Spinal cord (tissue), 10 donors: Measurements from ENCODE around the gene CDYL. TPM values are rescaled to one million over a fixed set of nuclear protein-coding genes. Genes with fewer than 3 reads are reported as not detected.

ENCODE experiments used
- DNase-seq, 6 donors: peaks; one replicate each; pipeline versions ENCODE4 v3.0.0 to v3.0.0-alpha.2; 2013 to 2015; ENCODE audit warnings: low spot score in 6 of 6, low read depth in 4 of 6
- H3K27ac ChIP-seq: one replicate; pipeline ENCODE4 v1.5.1; 2013; ENCODE audit warnings: low read depth, low read length, control low read depth
- H3K27me3 ChIP-seq: one replicate; pipeline ENCODE4 v1.6.1; 2013; ENCODE audit warnings: low read length; ENCODE audit not compliant: control insufficient read depth, insufficient read depth
- H3K36me3 ChIP-seq: one replicate; pipeline ENCODE4 v1.6.1; 2013; ENCODE audit warnings: low read length; ENCODE audit not compliant: control insufficient read depth, insufficient read depth
- H3K4me1 ChIP-seq: one replicate; pipeline ENCODE4 v1.6.1; 2013; ENCODE audit warnings: low read length; ENCODE audit not compliant: control insufficient read depth, insufficient read depth
- H3K4me3 ChIP-seq: one replicate; pipeline ENCODE4 v1.5.1; 2013; ENCODE audit warnings: low read depth, low read length, control low read depth
- H3K9me3 ChIP-seq: one replicate; pipeline ENCODE4 v1.6.1; 2013; ENCODE audit warnings: low read length; ENCODE audit not compliant: control insufficient read depth, insufficient read depth
- WGBS: methylation state at CpG from one replicate; pipeline ENCODE4 v1.1.5; 2013; ENCODE audit warnings: missing lambda C conversion rate; ENCODE audit not compliant: insufficient coverage; 5-methylcytosine and 5-hydroxymethylcytosine counted together
- polyA plus RNA-seq, 2 donors: library from polyadenylated mRNA; unstranded; fragments of 120-200 nt; gene quantifications; one replicate each; pipeline ENCODE4 v1.2.1, GENCODE V29; 2013; ENCODE audit not compliant: insufficient read length in 2 of 2
- total RNA-seq, 2 donors: library from RNA; depleted of rRNA in 1 of 2; stranded (reverse); fragments of 120-200 nt in 1 of 2; fragments of >200 nt in 1 of 2; gene quantifications; one replicate each; pipeline versions ENCODE4 v1.2.3 to v1.2.4, GENCODE V29; 2013 to 2014
- donor health status: healthy.

The CDYL gene
- total and polyA plus RNA-seq, 4 donors, result 15.4 to 51.7 (median 28.9) TPM

DNA sequence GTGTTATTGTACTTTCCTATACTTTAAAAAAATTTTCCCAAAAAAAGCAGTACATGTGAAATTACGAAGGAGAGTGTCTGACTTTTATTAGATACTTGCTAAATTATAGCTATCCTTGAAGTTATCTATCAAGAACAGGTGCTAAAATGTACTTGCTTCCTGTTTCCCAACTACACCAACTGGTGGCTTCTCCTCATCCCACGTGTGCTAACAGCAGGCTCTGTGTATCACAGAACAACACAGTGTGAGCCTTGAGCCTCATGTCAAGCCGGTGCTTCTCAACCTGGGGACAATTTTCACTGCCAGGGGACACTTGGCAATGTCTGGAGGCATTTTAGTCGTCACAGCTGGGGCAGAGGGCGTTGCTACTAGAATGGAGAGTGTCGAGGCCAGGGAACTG is 36.2 kb upstream of the CDYL start:
- H3K27me3 ChIP-seq, result no peaks in the 10 kb centered on the region
- no peaks in the 10 kb centered on the region for H3K36me3 ChIP-seq
- WGBS, result 76% methylated on average over 5 of the region's 6 CpGs
- H3K27ac ChIP-seq, result no peak overlapping the region
- DNase-seq, result no peak
- H3K4me3 ChIP-seq, result no peak overlapping the region
- no peaks in the 10 kb centered on the region for H3K4me1 ChIP-seq
- no peaks in the 10 kb centered on the region for H3K9me3 ChIP-seq

DNA sequence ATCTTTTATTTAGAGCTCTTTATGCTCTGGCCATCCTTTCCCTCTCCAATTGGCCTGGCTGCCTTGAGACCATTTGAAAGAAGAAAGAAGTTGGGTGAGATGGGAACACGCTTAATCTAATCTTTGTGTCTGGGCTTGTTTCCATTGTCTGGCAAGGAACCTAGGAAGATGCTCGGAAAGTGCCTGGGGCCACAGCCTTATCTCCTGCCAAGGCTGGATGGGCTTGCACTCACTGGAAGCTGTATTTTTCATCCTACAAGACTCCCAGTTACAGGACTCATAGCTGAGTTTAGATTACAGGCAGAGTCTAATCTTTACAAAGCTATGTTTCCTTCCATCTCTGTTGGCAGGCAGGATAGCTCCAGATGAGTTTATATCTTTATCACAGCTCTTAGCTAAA is 33.1 kb upstream of the CDYL start:
- Histone ChIP-seq H3K27me3 (no peaks in the 10 kb centered on the region), H3K9me3 (no peaks in the 10 kb centered on the region)
- peak in 1 of 6 donors; percentile 34 for DNase-seq

DNA sequence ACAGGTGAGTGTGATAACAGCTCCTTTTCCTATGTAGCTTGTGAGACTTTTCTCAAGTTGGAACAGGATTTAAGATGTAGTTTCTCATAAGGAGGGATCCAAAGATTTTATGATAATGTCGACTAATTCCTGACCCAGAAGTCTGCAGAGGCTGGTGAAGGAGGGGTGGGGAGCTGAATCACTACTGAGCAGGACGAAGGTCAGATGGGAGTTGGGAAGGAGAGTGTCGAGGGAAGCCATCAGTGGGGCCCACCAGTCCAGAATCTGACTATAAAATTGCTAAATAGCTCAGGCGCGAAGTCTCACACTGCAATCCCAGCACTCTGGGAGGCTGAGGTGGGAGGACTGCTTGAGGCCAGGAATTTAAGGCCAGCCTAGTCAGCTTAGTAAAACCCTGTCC is 32.3 kb upstream of the CDYL start:
- Histone ChIP-seq H3K36me3 (no peaks in the 10 kb centered on the region), H3K4me1 (no peaks in the 10 kb centered on the region), H3K27ac (no peak overlapping the region), H3K9me3 (no peaks in the 10 kb centered on the region), H3K4me3 (no peak overlapping the region), H3K27me3 (no peaks in the 10 kb centered on the region)
- WGBS, result 94% methylated on average over 5 of the region's 5 CpGs
- no peak for DNase-seq

More for the DNA sequence above, 33.1 kb upstream of the CDYL start:
- no peak overlapping the region for H3K27ac ChIP-seq
- no peaks in the 10 kb centered on the region for H3K4me1 ChIP-seq
- H3K36me3 ChIP-seq, result no peaks in the 10 kb centered on the region
- 86% methylated on average over 1 of the region's 2 CpGs for WGBS
- no peak overlapping the region for H3K4me3 ChIP-seq

DNA sequence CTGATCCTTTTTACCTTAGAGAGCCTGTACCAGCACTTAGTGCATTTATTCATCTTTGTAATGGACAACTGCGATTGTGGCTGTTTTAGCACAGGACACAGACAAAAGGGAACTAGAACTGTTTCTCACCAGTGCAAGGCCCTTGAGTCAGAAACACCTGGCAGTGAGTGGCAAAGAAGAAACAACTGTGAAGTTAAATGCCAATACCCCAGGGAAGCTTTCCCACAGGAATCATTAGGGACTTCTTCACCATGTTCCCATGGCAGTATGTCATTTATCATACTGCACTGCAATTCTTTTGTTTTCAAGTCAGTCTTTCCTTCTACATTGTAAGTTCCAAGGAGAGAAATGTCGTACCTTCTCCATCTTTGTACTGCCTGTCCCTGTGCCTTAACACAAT is 28.6 kb upstream of the CDYL start:
- Histone ChIP-seq H3K27ac (no peak overlapping the region), H3K9me3 (no peaks in the 10 kb centered on the region), H3K27me3 (no peaks in the 10 kb centered on the region), H3K36me3 (no peaks in the 10 kb centered on the region), H3K4me1 (peaks cover 4% of the 10 kb centered on the region), H3K4me3 (no peak overlapping the region)
- 60% methylated on average over 2 of the region's 2 CpGs for WGBS
- peak in 1 of 6 donors; percentile 22 for DNase-seq

DNA sequence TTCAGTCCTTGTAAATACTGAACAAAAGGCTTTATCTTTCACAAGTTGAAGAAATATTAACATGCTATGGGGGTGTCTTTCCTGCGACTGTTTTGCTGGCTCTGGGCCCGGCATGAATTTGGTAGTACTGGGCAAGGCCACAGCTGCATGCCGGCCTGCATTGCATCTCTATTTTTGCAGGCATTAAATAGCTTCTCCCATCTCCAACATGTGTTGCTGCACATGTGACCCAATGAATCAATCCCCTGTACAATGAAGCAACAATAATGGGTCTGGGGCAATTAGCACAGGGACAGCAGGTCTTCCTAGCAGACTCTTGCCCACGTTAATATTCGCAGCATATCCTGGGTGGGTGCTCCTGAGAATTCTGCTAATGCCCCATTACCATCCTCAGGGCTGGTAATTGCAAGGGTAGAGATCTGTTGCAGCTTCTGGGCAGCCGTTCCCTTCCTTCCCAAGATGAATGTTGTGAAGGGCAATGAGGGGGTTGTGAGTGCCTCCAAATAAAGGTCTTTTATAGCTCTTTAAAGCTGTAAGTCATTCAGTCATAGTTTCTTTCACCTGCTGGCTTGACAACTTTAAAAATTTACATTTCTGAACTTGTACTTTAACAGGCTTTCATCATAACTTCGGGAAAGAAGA is 24.3 kb upstream of the CDYL start:
- Histone ChIP-seq H3K9me3 (no peaks in the 10 kb centered on the region), H3K36me3 (no peaks in the 10 kb centered on the region), H3K27ac (no peak overlapping the region), H3K4me1 (peaks cover 4% of the 10 kb centered on the region), H3K4me3 (no peak overlapping the region), H3K27me3 (no peaks in the 10 kb centered on the region)
- 21% methylated on average over 3 of the region's 7 CpGs for WGBS
- peak in 2 of 6 donors; percentile 30 to 58 for DNase-seq

DNA sequence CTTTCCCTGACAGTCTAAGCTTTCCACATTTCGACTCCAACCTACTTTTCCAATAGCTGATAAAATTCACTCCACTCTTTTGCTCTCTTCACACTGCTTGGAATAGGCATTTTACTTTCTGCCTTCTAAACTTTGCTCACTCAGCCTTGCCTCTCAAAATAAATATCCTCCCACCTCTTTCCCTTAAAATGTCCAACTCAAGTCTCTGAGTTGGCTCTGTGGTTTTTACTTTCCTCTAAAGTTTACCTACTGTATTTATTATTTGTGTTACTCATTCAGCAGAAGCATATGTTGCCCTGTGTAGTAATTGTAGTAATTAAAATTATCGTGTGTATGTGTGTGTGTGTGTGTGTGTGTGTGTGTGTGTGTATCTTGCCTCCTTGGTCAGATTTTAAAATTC is 20.0 kb upstream of the CDYL start:
- Histone ChIP-seq H3K4me1 (peaks cover 4% of the 10 kb centered on the region), H3K27me3 (no peaks in the 10 kb centered on the region), H3K36me3 (no peaks in the 10 kb centered on the region), H3K4me3 (no peak overlapping the region), H3K9me3 (no peaks in the 10 kb centered on the region), H3K27ac (no peak overlapping the region)
- 100% methylated on average over 1 of the region's 2 CpGs for WGBS
- DNase-seq, result no peak

DNA sequence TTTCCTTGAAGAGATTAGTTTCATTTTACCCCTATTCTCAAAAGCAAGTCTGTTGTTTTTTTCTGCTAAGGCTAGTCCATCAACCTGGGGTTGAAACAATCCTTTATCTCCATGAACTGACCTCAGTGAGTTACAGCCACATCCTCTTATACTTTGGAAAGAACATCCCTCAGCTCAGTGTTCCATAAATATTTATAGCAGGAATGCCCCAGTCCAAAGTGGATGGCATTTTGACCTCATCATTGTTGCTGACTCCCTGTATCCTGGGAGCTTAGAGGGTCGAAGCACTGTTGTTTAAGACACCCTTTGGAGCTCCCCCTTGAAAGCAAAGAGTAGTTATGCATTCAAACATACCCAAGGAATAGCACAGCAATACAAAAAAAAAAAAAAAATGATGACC is 16.2 kb upstream of the CDYL start:
- Histone ChIP-seq H3K4me3 (no peak overlapping the region), H3K27me3 (no peaks in the 10 kb centered on the region), H3K9me3 (no peaks in the 10 kb centered on the region), H3K27ac (no peak overlapping the region), H3K36me3 (no peaks in the 10 kb centered on the region), H3K4me1 (no peaks in the 10 kb centered on the region)
- DNase-seq, result no peak
- WGBS, result no CpG with 5 or more reads among the region's 1 CpG

DNA sequence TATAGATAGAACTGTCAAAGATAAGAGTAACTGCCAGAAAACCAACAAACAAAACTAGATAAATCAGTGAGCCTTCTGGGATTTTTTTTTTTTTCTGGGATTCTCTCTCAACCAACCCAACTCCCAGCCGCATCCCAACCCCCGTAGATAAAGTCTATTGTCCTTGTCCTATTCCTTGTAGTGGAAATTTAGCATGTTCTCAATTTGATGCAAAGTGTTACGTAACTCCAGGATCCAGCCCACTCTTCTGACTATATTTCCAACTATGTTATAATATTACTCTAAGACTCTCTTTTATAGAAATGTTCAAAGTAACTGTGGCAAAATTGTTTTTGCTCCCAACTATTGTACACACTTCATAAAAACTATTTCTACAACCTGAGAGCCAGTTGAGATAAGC is 15.4 kb upstream of the CDYL start:
- no CpG with 5 or more reads among the region's 3 CpGs for WGBS
- Histone ChIP-seq H3K36me3 (no peaks in the 10 kb centered on the region), H3K27ac (no peak overlapping the region), H3K4me3 (no peak overlapping the region), H3K9me3 (no peaks in the 10 kb centered on the region), H3K27me3 (no peaks in the 10 kb centered on the region), H3K4me1 (no peaks in the 10 kb centered on the region)
- no peak for DNase-seq

DNA sequence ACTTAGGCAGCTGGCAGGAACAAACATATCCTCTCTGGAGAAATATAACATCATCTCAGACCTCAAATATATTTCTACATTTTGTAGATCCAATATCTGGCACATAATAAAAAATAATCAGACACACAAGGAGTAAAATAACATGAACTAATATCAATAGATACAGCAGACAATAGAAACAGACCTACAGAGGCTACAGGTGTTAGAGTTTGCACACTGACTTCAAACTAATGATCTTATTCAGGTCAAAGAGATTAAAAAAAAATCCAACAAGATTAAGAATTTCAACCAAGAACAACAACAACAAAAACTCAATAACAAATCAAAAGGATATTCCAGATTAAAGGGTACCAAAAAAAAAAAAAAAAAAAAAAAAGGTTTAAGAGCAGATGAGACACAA is 13.9 kb upstream of the CDYL start:
- Histone ChIP-seq H3K36me3 (no peaks in the 10 kb centered on the region), H3K27ac (no peak overlapping the region), H3K9me3 (no peaks in the 10 kb centered on the region), H3K4me1 (no peaks in the 10 kb centered on the region), H3K4me3 (no peak overlapping the region), H3K27me3 (no peaks in the 10 kb centered on the region)
- DNase-seq, result no peak

DNA sequence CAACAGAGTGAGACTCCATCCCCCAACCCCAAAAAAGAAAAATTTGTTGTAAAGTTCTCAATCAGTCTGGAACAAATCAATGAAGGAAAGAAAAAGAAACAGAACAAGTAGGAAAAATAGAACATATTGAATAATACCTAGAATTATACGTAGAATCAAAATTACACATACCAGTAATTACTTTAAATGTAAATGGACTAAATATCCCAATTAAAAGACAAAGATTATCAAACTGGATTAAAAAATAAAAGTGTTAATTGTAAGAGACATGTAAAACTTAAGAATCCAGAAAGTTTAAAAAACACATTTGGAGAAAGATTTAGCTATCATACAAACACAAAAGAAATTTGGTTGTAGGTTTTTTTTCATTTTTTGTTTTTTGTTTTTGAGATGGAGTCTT is 12.3 kb upstream of the CDYL start:
- DNase-seq, result no peak
- Histone ChIP-seq H3K4me1 (no peaks in the 10 kb centered on the region), H3K36me3 (no peaks in the 10 kb centered on the region), H3K4me3 (no peak overlapping the region), H3K27me3 (no peaks in the 10 kb centered on the region), H3K9me3 (no peaks in the 10 kb centered on the region), H3K27ac (no peak overlapping the region)
- WGBS, result no CpG with 5 or more reads among the region's 1 CpG
